LNCaP clone FGC (cell line): Measurements from ENCODE around the gene NUTF2.
"Not testable (repeated sequence)": the region's sequence is repeated elsewhere in the genome, so short reads cannot be mapped to it uniquely, and the experiment has no call there.

Experiments
- DNase-seq: peaks from one replicate; pipeline ENCODE4 v3.0.0-alpha.2; 2011; ENCODE audit warnings: low read depth
- H3K4me3 ChIP-seq: 2 replicates; pipeline ENCODE4 v1.5.1; 2011; ENCODE audit warnings: mild to moderate bottlenecking, low read depth, low read length, control low read depth
- CTCF ChIP-seq: IDR thresholded peaks from 2 replicates; pipeline ENCODE4 v1.5.1; 2012; ENCODE audit warnings: mild to moderate bottlenecking; ENCODE audit not compliant: control insufficient read depth, insufficient read depth; ENCODE audit errors: extremely low read depth

The NUTF2 gene

GRCh38 chr16:67856927-67857546, 10.3 kb downstream of the NUTF2 start:
- no peak for TF ChIP-seq CTCF
- no peak for DNase-seq
- H3K4me3 ChIP-seq = no peak overlapping the region

GRCh38 chr16:67857547-67858233, 11.0 kb downstream of the NUTF2 start:
- H3K4me3 ChIP-seq = no peak overlapping the region
- TF ChIP-seq CTCF = no peak
- DNase-seq = peak; percentile 35

GRCh38 chr16:67858500-67858899, 11.8 kb downstream of the NUTF2 start:
- no peak for DNase-seq
- no peak for TF ChIP-seq CTCF
- no peak overlapping the region for H3K4me3 ChIP-seq

GRCh38 chr16:67860589-67861398, 14.1 kb downstream of the NUTF2 start:
- no peak for DNase-seq
- H3K4me3 ChIP-seq = no peak overlapping the region
- TF ChIP-seq CTCF = no peak

GRCh38 chr16:67861877-67862276, 15.1 kb downstream of the NUTF2 start:
- H3K4me3 ChIP-seq = no peak overlapping the region
- DNase-seq = no peak
- TF ChIP-seq CTCF = no peak

GRCh38 chr16:67862623-67863583, 16.2 kb downstream of the NUTF2 start:
- DNase-seq = no peak
- no peak overlapping the region for H3K4me3 ChIP-seq
- TF ChIP-seq CTCF = no peak

GRCh38 chr16:67864044-67864443, 17.3 kb downstream of the NUTF2 start:
- H3K4me3 ChIP-seq, DNase-seq: not testable (repeated sequence)
